Measurements from ENCODE around the gene TMEM72.

TMEM72 gene

DNA sequence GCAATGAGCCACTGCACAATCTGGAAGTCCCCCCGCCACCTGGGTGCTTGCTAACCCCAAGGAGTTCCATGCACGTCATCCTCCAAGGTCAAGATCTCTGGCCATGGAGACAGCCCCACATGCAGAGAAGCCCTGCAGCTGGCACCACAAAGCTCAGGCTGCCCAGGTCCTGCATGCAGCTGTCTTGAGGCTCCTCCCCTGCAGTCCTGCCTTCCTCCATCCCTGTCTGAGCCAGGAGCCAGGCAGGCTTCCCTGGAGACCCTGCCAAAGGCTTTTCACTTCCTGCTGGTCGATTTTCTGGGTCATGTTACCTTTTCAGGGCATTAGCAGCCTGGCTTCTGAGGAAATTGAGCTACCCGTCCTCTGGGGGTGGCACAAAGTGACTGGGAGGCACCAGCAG is 12.5 kb upstream of the TMEM72 start:
- no peaks in the 10 kb centered on the region for H3K27me3 ChIP-seq (ENCODE audit: insufficient read depth, insufficient read length)
- no peak for DNase-seq (ENCODE audit: low read depth, low spot score)
- TF ChIP-seq YY1 (IDR thresholded peaks at IDR 0.05; ENCODE audit: insufficient read depth, insufficient read length) (no peak), SUZ12 (IDR thresholded peaks at IDR 0.05; ENCODE audit: extremely low read depth, insufficient read depth, insufficient read length) (no peak), ZNF274 (IDR thresholded peaks at IDR 0.05; ENCODE audit: low read depth, low read length) (no peak)
- no peak overlapping the region for H3K9ac ChIP-seq (ENCODE audit: insufficient read length, low read depth)
- H3K4me1 ChIP-seq (ENCODE audit: insufficient read depth, insufficient read length), result no peaks in the 10 kb centered on the region
- H3K36me3 ChIP-seq (ENCODE audit: insufficient read depth, insufficient read length, low read length), result no peaks in the 10 kb centered on the region
- no peak overlapping the region for H3K4me3 ChIP-seq (ENCODE audit: insufficient read length, low read depth)
- H3K9me3 ChIP-seq (ENCODE audit: insufficient read depth, low read length), result peaks cover 12% of the 10 kb centered on the region; the same call in 1 of the 2 replicates

- Histone ChIP-seq H3K9me3 (ENCODE audit: insufficient read depth, low read length) (peaks cover 12% of the 10 kb centered on the region; the same call in 1 of the 2 replicates), H3K27me3 (ENCODE audit: insufficient read depth, insufficient read length) (no peaks in the 10 kb centered on the region), H3K36me3 (ENCODE audit: insufficient read depth, insufficient read length, low read length) (no peaks in the 10 kb centered on the region), H3K9ac (ENCODE audit: insufficient read length, low read depth) (no peak overlapping the region), H3K4me1 (ENCODE audit: insufficient read depth, insufficient read length) (no peaks in the 10 kb centered on the region), H3K4me3 (ENCODE audit: insufficient read length, low read depth) (no peak overlapping the region)
- no peak for TF ChIP-seq YY1 (IDR thresholded peaks at IDR 0.05; ENCODE audit: insufficient read depth, insufficient read length)
- no peak for TF ChIP-seq SUZ12 (IDR thresholded peaks at IDR 0.05; ENCODE audit: extremely low read depth, insufficient read depth, insufficient read length)
- TF ChIP-seq ZNF274 (IDR thresholded peaks at IDR 0.05; ENCODE audit: low read depth, low read length), result no peak
- no peak for DNase-seq (ENCODE audit: low read depth, low spot score)
Observed at GRCh38 chr10:44899450-44900080, 11.6 kb upstream of the TMEM72 start.

DNA sequence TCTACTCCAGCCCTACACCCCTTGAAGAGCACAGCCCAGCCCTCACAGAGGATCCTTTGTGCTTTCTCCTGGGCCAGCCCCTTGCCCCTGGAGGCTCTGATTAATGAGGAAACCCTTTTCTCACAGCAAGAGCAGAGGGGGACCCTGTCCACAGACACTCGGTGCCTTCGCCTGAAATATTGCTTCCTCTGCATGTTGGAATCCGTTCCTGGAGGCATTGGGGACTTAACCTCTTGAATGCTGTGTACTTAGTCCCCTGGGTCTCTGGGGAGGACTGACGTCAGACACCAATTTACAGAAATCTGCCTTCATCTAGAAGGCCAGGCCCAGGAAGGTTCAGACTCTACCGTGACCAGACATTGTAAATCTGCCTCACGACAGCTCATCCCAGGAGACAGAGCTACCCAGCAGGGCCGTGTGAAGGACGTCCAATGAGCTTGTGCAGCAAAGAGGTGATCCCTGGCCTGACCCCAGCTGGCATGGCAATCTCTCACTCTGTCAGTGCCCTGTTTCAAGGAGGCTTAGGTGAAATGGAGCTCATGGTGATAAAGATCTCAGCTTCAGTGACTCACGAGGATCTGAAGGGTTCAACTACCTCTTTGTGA is 8.1 kb upstream of the TMEM72 start:
- Histone ChIP-seq H3K9ac (ENCODE audit: insufficient read length, low read depth) (no peak overlapping the region), H3K9me3 (ENCODE audit: insufficient read depth, low read length) (no peaks in the 10 kb centered on the region), H3K36me3 (ENCODE audit: insufficient read depth, insufficient read length, low read length) (no peaks in the 10 kb centered on the region), H3K4me1 (ENCODE audit: insufficient read depth, insufficient read length) (no peaks in the 10 kb centered on the region), H3K4me3 (ENCODE audit: insufficient read length, low read depth) (no peak overlapping the region), H3K27me3 (ENCODE audit: insufficient read depth, insufficient read length) (no peaks in the 10 kb centered on the region)
- no peak for DNase-seq (ENCODE audit: low read depth, low spot score)
- TF ChIP-seq ZNF274 (IDR thresholded peaks at IDR 0.05; ENCODE audit: low read depth, low read length) (no peak), YY1 (IDR thresholded peaks at IDR 0.05; ENCODE audit: insufficient read depth, insufficient read length) (no peak), SUZ12 (IDR thresholded peaks at IDR 0.05; ENCODE audit: extremely low read depth, insufficient read depth, insufficient read length) (no peak)

DNA sequence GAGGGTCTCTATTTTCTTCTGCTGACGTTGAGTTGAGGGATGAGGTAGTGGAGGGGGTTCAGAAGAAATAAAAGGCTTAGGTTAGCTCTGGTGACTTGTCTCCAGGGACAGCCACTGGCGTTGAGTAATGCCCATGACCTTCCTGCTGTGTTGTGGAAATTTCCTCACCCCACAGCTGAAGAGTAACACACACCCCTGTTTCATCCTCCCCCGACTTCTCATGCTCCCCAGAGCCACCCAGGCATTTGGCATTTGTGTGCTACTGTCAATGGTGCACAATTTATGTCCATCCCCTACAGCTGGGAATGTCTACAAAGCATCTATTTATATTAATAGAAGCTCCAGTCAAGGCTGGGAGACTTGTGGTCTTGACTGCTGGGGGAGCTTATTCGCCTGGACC is 4.7 kb upstream of the TMEM72 start:
- H3K4me1 ChIP-seq (ENCODE audit: insufficient read depth, insufficient read length), result peaks cover 8% of the 10 kb centered on the region
- no peaks in the 10 kb centered on the region for H3K9me3 ChIP-seq (ENCODE audit: insufficient read depth, low read length)
- no peak overlapping the region for H3K9ac ChIP-seq (ENCODE audit: insufficient read length, low read depth)
- H3K36me3 ChIP-seq (ENCODE audit: insufficient read depth, insufficient read length, low read length), result no peaks in the 10 kb centered on the region
- TF ChIP-seq YY1 (IDR thresholded peaks at IDR 0.05; ENCODE audit: insufficient read depth, insufficient read length), result no peak
- no peak for TF ChIP-seq ZNF274 (IDR thresholded peaks at IDR 0.05; ENCODE audit: low read depth, low read length)
- TF ChIP-seq SUZ12 (IDR thresholded peaks at IDR 0.05; ENCODE audit: extremely low read depth, insufficient read depth, insufficient read length), result no peak
- H3K27me3 ChIP-seq (ENCODE audit: insufficient read depth, insufficient read length), result no peaks in the 10 kb centered on the region
- no peak overlapping the region for H3K4me3 ChIP-seq (ENCODE audit: insufficient read length, low read depth)
- DNase-seq (ENCODE audit: low read depth, low spot score), result no peak

- Histone ChIP-seq H3K9ac (ENCODE audit: insufficient read length, low read depth) (no peak overlapping the region), H3K4me3 (ENCODE audit: insufficient read length, low read depth) (no peak overlapping the region), H3K27me3 (ENCODE audit: insufficient read depth, insufficient read length) (no peaks in the 10 kb centered on the region), H3K9me3 (ENCODE audit: insufficient read depth, low read length) (no peaks in the 10 kb centered on the region), H3K36me3 (ENCODE audit: insufficient read depth, insufficient read length, low read length) (no peaks in the 10 kb centered on the region), H3K4me1 (ENCODE audit: insufficient read depth, insufficient read length) (peaks cover 8% of the 10 kb centered on the region)
- no peak for DNase-seq (ENCODE audit: low read depth, low spot score)
- no peak for TF ChIP-seq SUZ12 (IDR thresholded peaks at IDR 0.05; ENCODE audit: extremely low read depth, insufficient read depth, insufficient read length)
- no peak for TF ChIP-seq YY1 (IDR thresholded peaks at IDR 0.05; ENCODE audit: insufficient read depth, insufficient read length)
- TF ChIP-seq ZNF274 (IDR thresholded peaks at IDR 0.05; ENCODE audit: low read depth, low read length), result no peak
Observed at GRCh38 chr10:44907556-44907955, 3.6 kb upstream of the TMEM72 start.

DNA sequence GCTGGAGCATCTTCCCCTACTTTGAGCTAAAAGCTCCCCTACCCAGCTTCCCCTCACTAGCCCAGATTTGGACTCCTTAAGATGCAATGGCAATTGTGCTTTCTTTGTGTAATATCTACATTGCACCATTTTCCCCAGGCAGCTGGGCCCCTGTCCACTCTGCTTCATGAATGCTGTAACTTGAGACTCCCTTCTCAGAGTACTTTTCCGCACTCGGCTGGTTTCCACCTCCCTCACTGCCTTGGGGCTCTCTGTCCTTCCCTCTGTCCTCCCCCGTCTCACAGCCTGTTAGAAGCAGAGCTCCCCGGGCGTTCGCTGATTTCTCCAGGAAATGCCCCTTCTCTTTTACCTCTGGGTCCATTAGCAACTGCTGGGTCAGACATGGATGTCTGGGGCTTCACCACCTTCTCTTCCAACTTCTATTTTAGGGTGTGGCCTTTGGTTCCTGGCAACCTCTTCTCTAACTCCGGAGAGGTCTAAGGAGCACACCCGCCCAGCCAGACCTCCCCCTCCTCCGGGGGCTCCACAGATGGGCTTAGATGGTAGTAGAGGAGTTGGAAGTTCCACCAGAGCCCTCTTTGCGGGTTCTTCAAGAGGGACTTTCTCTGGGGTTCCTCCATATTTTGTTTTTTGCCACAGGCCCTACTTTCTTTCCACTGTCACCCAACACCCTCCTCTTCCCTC is 2.9 kb upstream of the TMEM72 start:
- Histone ChIP-seq H3K4me3 (ENCODE audit: insufficient read length, low read depth) (no peak overlapping the region), H3K36me3 (ENCODE audit: insufficient read depth, insufficient read length, low read length) (no peaks in the 10 kb centered on the region), H3K4me1 (ENCODE audit: insufficient read depth, insufficient read length) (peaks cover 8% of the 10 kb centered on the region), H3K9me3 (ENCODE audit: insufficient read depth, low read length) (no peaks in the 10 kb centered on the region), H3K9ac (ENCODE audit: insufficient read length, low read depth) (no peak overlapping the region), H3K27me3 (ENCODE audit: insufficient read depth, insufficient read length) (no peaks in the 10 kb centered on the region)
- TF ChIP-seq SUZ12 (IDR thresholded peaks at IDR 0.05; ENCODE audit: extremely low read depth, insufficient read depth, insufficient read length), result no peak
- no peak for TF ChIP-seq ZNF274 (IDR thresholded peaks at IDR 0.05; ENCODE audit: low read depth, low read length)
- no peak for TF ChIP-seq YY1 (IDR thresholded peaks at IDR 0.05; ENCODE audit: insufficient read depth, insufficient read length)
- DNase-seq (ENCODE audit: low read depth, low spot score), result peak; percentile 35

GRCh38 chr10:44908936-44909630 is 2.1 kb upstream of the TMEM72 start:
- no peaks in the 10 kb centered on the region for H3K9me3 ChIP-seq (ENCODE audit: insufficient read depth, low read length)

More at GRCh38 chr10:44908936-44909630, 2.1 kb upstream of the TMEM72 start:
- H3K9ac ChIP-seq (ENCODE audit: insufficient read length, low read depth), result no peak overlapping the region
- H3K4me1 ChIP-seq (ENCODE audit: insufficient read depth, insufficient read length), result peaks cover 12% of the 10 kb centered on the region
- H3K27me3 ChIP-seq (ENCODE audit: insufficient read depth, insufficient read length), result no peaks in the 10 kb centered on the region
- DNase-seq (ENCODE audit: low read depth, low spot score), result no peak
- no peak for TF ChIP-seq YY1 (IDR thresholded peaks at IDR 0.05; ENCODE audit: insufficient read depth, insufficient read length)
- TF ChIP-seq SUZ12 (IDR thresholded peaks at IDR 0.05; ENCODE audit: extremely low read depth, insufficient read depth, insufficient read length), result no peak
- TF ChIP-seq ZNF274 (IDR thresholded peaks at IDR 0.05; ENCODE audit: low read depth, low read length), result no peak
- no peaks in the 10 kb centered on the region for H3K36me3 ChIP-seq (ENCODE audit: insufficient read depth, insufficient read length, low read length)
- H3K4me3 ChIP-seq (ENCODE audit: insufficient read length, low read depth), result no peak overlapping the region
